GM18499 (cell line): ENCODE data around the gene TMPRSS5.
"Not testable (repeated sequence)": the region's sequence is repeated elsewhere in the genome, so short reads cannot be mapped to it uniquely, and the experiment has no call there.

Experiments used
- ATAC-seq: cut with Tn5 transposase; IDR thresholded peaks from one replicate; pipeline ENCODE4 v1.9.1; 2021; ENCODE audit warnings: moderate number of reproducible peaks; ENCODE audit not compliant: insufficient read depth, unreplicated experiment

Gene TMPRSS5

DNA sequence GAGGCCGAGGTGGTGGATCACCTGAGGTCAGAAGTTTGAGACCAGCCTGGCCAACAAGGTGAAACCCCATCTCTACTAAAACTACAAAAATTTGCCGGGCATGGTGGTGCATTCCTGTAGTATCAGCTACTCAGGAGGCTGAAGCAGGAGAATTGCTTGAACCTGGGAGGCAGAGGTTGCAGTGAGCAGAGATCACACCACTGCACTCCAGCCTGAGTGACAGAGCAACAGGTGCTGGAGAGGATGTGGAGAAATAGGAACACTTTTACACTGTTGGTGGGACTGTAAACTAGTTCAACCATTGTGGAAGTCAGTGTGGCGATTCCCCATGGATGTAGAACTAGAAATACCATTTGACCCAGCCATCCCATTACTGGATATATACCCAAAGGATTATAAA is 34.2 kb downstream of the TMPRSS5 start:
- not testable (repeated sequence) for ATAC-seq

DNA sequence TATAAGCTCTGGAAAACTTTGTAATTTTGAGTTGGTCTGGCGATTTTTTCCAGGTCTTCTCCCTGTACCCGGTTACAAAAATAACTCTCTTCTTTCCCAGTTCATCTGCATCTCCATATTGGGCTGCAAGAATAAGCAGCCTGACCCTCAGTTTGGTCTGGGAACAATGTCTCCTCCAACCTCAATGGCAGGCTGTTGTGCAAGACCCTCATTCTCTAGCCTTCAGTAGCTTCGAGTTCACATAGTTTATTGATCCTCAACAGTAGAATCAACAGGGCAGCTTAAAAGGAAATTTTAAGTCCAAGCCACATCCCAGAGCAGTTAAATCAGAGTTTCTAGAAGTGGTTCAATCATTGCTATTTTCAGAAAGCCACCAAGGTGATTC is 35.3 kb downstream of the TMPRSS5 start:
- ATAC-seq = no peak

DNA sequence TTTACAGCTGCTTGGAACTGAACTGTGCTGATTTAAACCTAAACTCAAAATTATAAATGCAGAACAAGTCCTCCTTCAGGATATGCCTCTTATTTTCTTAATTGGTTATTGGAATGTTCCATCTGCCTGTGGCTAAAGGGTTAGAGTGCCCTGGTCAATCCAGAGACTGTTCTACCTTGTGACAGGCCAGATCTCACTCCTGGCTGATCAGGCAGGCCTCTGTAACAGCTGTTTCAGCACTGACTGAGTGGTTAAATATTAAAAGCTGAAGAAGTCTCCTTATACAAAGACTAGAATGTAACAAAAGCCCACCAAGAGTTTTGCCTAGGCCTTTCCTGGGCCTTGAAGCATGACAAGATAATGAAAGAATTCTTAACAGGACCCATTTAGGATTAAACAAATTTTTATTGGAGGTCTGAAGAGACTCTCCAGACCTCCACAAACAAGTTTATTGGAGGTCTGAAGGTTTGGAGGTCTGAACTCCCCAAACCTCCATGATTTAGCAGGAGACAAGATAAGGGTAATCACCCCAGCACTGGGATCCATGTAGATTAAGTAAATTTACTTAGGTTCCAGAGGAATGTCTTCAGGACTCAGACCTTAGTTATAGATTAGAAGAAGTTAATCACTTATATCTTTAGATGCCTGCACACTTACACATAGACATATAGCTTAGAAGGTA is 35.8 kb downstream of the TMPRSS5 start:
- no peak for ATAC-seq

DNA sequence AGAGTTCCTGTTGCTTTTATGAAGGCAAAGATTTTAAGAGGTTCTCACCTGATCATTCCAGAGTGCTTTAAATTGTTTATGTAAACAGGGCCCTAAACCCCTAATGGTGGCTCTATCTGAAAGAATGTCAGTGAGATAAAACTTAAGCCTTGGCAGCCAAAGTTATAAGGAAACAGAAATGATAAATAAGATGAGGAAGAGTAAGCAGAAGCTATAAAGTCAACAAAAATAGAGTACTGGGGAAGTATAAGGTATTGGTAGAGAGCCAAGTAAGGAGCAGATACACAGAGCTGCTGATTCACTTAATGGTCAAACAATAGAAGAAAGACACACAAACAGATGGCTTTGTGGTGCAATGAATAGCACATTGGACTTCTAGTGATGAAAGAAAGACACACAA is 37.9 kb downstream of the TMPRSS5 start:
- no peak for ATAC-seq

DNA sequence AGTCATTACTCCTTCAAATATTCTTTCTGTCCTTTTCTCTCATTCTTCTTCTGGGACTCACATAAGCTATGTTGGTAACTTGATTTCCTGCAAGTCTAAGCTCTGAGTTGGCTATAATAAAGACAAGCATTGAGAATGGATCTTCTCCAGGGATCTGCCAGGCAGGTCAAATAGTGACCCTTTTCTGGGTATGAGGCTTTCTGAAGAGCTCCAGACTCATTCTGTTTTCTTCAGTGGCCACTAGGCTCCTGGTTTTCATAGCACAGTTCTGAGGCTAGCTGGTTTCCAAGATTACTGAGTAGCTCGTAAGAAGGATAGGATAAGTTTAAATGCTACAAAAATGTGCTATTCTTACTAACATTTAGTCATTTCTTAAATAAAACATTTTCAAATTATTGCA is 38.3 kb downstream of the TMPRSS5 start:
- no peak for ATAC-seq

DNA sequence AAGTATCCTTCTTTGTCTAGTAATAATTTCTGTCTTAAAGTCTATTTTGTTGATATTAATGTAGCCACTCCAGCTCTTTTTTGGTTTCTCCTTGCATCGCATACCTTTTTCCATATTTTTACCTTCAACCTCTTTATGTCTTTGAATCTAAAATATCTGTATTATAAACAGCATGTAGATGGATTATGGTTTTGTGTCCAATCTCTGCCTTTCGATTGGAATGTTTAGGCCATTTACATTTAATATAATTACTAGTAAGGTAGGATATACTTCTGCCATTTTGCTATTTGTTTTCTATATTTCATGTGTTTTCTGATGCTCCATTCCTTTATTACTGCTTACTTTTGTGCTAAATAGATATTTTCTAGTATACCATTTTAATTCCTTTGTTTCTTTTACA is 39.5 kb downstream of the TMPRSS5 start:
- ATAC-seq = no peak

DNA sequence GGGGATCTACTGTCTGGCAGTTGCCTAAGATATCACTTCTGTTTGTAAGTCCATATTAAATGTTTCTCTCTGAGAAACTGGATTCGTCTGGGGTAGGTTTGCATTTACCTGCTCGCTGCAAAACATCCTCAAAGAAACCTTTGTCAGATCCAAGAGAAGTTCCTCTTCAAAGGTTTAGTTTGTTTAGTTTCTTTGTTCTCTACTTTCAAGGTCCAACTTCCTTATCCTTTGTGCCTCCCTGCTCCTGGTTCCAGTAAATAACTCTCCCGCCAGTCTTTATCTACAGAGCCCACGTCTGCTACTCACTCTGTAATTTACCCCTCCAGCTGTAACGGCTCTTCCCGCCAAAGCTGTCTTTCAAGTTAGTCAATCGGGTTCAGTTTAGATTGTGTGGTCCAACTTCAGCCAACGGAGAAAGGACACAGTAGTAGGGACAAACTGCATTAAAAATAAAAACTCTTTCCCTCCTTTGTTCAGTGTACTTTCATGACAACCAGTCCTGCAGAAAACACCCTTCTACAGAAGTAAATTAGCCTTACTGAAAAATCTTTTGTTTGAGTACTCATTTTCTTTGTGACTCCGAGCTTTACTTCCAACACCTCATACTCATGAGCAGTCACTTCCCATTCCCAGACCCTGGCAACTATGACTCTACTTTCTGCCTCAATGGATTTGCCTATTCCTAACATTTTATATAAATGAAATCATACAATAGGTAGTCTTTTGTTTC is 41.0 kb downstream of the TMPRSS5 start:
- no peak for ATAC-seq

DNA sequence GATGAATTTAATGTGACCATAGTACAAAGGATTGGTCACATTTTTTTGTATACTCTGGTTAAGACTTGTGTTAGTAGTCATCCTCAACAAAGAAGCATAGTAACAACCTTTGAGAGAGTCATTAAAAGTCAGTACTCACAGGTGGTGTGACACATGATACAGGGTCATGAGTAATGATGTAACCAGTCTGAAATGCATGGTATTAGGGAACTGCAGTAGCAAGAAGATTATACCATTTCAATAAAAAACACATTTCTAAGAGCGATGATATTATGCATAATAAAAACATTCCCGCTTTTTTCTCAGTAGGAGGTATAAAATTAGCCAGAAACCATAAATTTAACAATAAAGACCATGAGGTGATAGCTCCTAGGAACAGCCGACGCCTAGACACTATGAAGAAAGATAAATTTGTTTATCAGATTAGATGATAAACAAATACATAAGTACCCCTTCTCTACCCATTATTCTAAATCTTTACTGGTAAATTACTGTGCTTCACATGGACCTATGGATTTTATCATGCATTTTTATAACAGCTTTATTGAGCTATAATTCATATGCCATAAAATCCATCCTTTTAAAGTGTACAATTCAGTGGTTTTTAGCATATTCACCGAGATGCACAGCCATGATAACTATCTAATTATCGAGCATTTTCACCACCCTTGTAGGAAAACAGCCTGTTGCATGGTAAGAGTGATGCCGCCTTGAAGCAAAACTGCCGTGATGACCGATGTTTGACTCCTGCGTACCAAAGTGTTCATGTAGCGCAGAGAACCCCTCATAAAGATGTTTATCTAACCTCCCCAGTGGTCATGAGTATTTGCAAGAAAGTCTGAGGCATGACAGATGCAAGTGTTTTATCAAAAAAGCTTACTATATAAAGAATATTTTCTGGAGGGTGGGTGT is 41.8 kb downstream of the TMPRSS5 start:
- no peak for ATAC-seq

DNA sequence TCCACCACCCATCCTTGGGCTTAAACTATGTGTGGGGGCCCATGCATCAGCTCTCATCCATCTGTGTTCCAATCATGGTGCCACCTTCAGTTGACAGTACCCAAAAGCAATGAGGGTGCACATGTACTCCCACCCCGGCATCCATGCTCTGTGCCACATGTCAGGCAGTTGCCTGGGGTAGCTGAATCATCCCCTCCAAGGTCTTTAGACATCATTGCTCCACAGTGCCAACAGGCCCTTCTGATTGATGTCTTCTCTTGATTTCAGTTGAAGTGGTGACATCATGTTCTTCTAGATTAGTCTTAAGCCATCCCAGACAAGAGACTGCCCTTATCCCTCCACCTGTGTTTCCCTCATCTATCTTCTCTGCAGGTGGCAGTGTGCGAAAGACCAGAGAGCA is 42.5 kb downstream of the TMPRSS5 start:
- ATAC-seq = no peak

DNA sequence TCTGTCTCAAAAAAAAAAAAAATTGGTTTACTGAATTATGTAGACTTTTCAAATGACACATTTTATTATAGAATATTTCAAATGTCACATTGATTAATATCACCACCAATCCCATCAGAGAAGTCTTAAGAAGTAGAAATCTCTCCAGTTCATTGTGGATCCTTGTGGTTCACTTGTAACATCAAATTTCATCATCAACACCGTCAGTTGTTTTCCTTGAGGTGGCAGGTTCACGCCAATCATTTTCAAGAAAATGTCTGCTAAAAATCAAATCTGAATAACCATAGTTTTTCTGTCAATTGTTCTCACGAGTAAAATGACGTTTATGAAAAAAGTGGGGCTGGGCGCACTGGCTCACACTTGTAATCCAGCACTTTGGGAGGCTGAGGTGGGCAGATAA is 50.3 kb downstream of the TMPRSS5 start:
- no peak for ATAC-seq

DNA sequence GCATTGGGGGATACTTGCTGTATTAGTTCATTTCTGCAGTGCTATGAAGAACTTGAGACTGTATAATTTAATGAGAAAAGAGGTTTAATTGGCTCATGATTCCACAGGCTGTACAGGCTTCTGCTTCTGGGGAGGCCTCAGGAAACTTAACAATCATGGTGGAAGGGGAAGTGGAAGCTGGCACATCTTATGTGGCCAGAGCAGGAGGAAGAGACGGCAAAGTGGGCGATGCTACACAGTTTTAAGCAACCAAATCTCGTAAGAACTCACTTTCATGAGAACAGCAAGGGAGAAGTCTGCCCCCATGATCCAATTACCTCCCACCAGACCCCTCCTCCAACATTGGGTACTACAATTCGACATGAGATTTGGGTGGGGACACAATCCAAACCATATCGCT is 55.1 kb downstream of the TMPRSS5 start:
- no peak for ATAC-seq

DNA sequence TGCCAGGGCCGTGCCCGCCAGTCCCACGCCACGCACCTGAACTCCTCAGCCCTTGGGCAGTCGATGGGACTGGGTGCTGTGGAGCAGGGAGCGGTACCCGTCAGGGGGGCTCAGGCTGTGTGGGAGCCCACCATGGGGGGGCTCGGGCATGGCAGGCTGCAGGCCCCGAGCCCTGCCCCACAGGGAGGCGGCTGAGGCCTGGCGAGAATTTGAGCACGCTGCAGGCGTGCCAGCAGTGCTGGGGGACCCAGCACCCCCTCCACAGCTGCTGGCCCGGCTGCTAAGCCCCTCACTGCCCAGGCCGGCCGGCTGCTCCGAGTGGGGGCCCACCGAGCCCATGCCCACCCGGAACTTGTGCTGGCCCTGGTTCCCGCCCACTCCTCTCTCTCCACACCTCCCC is 56.8 kb downstream of the TMPRSS5 start:
- ATAC-seq = no peak

DNA sequence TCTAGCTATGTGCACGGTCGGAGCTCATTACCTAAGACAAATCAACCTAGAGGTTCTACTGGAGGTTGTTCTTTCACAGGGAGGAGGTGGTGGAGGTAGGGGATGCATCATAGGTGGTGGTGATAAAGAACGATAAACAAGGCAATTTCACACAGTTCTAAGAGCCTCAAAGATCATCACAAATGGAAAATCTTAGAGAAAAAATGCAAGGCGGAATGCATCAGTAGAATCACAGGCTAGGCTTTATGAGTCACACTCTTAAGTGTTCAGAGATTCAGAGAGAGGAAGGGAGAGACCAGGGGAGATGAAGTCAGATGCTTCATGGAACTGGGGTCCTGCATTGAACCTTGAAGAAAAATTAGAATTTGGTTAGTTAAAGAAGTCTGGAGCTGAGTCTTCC is 58.3 kb downstream of the TMPRSS5 start:
- no peak for ATAC-seq

DNA sequence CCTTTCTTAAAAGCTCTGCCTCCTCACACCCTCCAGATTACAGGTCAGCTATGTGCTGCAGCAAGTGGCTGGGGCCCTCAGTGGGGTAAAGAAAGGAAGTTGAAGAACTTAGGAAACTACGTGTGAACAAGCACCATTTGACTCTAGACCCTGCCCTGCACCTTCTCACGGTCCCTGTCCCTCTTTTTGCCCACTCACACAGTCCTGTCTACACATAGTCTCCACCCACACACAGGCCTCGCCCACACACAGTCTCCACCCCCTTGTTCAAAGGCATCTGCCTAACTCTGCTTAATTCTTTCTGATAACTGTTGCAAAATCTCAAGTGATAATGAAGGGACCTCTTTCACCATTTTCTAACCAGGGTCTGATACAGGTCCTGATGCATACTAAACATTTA is 59.0 kb downstream of the TMPRSS5 start:
- no peak for ATAC-seq

DNA sequence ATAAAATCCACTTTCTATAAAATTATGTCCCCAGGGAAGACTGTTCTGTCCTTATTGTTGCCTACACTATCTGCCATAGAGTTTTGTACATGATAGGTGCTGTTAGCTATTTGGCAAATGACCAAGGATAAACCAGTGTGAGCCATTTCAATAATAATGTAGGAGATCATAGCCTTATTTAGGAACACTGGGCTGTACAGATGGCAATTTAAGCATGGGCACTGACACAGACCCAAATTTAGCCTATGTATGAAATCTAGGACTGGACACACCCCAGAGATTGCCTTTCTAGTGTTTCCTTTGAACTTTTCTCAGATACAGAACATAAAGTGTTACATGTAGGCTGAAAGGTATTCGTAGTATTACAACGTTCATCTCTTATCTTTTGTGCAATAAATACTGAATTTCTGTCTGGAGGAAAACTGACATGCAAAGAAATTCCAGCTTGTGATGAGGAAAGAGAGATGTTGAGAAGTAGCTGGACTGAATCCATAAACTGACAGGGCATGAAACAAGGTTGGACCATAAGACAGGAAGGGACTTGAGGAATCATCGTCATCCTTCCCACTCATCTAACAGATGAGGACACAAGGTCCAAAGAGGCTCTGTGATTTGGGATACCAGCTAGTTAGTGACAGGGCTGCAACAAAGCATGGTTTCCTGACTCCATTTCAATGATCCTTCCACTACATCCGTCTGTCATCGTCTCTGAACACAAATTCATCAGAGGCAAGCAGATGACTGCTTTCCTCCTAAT is 60.3 kb downstream of the TMPRSS5 start:
- ATAC-seq = no peak

DNA sequence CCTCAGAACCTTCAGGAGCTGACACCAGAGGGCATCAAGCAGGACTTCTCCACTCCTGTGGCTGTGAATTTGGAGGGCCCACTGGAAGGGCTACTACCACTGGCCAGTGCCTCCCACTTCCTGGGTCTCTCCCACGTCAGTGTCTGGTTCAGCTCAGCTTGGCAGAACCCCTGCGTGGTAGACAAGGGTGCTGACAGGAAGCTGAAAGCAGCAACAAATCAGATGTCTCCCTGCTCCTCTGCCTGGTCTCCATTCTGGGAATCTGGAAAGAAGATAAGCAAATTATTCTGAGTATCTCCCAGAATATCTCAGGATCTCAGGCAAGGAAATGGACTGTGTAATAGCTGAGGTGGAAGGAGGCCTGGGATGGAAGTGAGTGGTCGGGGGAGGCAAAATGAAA is 61.5 kb downstream of the TMPRSS5 start:
- no peak for ATAC-seq

DNA sequence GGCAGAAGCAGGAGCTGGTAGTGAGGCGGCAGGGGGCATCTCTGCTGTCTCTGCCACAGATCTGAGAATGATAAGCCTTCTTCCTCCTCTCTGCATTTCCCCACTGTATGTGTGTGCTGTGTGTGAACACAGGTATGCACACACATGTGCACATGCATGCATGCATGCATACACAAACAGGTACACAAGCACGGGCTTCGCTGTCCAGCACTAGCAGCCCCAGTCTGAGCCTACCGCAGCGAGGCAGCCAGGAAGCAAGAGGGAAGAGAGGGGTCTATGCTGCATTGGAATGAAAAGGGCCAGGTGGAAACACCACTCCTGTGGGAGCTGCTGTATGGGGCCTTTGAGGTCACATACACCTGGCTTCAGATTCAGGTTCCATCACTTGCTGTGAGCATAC is 62.4 kb downstream of the TMPRSS5 start:
- no peak for ATAC-seq

DNA sequence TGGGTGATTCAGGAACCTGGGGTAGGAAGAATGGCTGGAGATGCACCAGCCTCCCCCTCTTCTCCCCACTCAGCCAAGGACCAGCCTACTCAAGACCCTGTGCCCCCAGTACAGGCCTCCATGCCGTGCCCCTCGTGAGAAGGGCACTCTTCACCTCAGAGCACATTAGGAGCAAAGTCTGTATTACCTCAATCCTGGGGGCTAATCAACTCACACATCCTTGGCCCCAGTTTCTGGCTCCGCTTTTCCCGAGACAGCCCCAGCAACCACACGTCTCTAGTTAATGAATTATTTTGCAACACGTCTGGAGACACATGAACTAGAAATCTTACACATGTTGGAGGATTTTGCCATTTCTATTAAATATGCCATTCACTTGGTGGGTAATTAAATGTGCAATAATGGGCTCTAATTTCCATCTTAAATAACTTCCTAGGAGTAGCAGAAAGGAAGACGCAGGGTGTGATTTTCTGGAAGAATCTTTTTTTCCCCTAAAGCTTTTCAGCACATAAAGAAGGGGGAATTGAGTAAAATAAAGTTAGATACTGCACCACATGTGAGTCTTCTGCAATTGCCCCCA is 63.0 kb downstream of the TMPRSS5 start:
- no peak for ATAC-seq

DNA sequence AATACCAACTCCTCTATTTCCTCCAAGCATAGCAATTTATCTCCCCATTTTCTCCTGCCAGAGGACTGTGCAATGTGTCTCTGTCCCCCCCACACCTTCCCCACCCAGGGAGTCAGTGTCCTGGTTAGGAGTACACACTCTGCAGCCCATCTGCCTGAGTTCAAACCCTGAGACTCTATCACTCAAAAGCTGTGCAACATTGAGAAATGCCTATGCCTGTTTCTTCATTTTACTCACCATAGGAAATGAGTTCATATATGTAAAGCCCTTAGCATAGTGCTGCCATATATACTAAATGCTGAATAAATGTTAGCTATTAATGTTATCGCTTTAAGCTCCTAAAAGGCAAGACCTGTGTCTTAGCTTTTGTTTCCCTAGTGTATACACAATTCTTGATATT is 64.0 kb downstream of the TMPRSS5 start:
- ATAC-seq = no peak

DNA sequence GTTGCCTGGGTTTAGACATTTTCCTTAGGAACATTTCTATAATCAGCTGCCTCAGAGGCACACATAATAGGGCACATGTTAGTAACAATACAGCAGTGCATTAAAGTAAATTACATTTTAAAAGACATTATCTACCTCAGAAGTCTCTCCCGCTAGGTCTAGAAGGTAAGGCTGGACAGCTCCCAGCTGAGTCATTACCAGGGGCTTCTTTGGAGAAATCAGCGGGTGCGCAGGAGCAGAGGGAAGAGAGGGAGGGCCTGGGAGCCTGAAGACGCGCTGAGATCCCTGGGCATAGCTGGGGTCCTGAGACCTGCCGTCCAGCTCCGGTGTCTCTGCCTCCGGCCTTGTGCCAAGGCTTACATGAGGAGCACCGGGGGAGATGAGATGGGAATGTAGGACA is 67.7 kb downstream of the TMPRSS5 start:
- ATAC-seq = no peak
